Inflammatory macrophage (primary cell): ENCODE data around the gene NOVA2.
A peak's percentile ranks its signal among the peaks of the same experiment; 100 is the strongest.

Experiments used
- DNase-seq, 2 donors: peaks; one replicate each; pipeline ENCODE4 v3.0.0-alpha.2; 2020 to 2022

Gene NOVA2

GRCh38 chr19:45960595-45961235 is 12.9 kb downstream of the NOVA2 start:
- DNase-seq, result no peak

GRCh38 chr19:45959517-45960025 is 14.1 kb downstream of the NOVA2 start:
- DNase-seq, result no peak

DNA sequence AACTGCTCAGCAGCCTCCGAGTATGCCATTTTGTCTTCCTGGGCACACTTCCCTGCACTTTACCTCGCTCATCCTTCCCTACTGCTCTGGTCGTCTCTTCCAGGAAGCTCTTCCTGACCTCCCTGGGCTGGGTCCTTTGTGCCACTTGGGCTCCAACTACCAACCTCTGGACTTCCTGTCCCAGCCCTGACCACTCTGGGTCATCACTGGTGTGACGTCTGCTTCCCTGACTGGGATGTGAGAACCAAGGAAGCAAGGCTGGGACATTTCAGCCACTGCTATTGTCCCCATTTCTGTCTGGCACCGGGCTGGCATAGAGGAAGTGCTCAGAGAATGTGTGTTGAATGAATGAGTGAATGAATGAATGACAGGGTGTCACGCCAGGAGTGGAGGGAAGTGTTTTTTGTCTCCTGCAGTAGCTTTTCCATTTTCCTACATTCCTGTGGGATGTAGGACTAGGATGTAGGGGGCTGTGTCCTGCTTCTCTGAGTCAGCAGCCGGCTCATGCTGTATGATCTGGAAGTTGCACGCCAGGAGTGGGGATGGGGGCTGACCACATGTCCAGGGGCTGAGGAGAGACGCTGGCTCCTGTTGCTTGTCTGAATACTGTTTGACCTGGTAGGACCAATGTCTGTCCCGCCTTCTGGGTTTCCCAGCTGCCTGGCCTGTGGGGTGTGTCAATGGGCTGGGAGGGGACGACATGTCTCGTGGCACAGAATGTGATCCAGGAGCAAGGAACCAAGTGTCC is 14.7 kb downstream of the NOVA2 start:
- no peak for DNase-seq

DNA sequence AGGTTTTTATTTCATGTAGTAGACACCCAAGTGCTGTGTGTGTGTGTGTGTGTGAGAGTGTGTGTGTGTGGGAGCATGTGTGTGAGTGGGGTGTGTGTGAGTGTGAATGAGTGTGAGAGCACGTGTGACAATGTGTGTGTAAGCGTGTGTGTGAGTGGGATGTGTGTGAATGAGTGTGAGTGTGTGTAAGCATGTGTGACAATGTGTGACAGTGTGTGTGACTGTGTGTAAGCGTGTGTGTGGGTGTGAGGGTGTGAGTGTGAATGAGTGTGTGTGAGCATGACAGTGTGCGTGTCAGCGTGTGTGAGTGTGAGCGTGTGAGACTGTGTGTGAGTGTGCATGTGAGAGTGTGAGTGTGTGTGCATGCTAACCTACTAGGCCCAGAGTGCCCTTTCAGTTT is 15.3 kb downstream of the NOVA2 start:
- no peak for DNase-seq

GRCh38 chr19:45955905-45956608 is 17.6 kb downstream of the NOVA2 start:
- DNase-seq, result no peak

DNA sequence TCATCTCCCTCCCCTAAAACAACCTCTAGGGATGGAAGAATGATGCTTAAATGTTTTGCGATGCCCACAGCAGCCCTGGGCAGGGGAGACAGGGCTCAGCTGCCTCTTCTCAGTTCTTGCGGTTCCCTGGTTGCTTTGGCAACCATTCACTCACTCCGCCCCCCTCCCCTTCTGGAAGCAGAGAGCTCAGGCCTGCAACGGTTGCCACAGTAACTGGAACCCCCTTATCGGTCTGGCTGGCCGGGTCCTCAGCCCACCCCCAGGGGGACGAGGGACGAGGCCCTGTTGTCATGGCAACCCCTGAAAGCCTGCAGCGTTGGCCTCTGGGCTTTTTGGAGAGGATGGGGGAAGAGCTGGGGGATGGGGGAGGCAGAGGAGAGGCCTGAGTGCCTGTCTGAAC is 19.5 kb downstream of the NOVA2 start:
- DNase-seq, result no peak

GRCh38 chr19:45953676-45954075 is 20.0 kb downstream of the NOVA2 start:
- DNase-seq, result no peak

- DNase-seq, result peak; percentile 12 to 30
Observed at GRCh38 chr19:45952686-45953505, 20.8 kb downstream of the NOVA2 start.

GRCh38 chr19:45952341-45952685 is 21.4 kb downstream of the NOVA2 start:
- DNase-seq, result no peak

GRCh38 chr19:45947926-45948325 is 25.7 kb downstream of the NOVA2 start:
- DNase-seq, result no peak

- no peak for DNase-seq
Observed at GRCh38 chr19:45940515-45940805, 33.2 kb downstream of the NOVA2 start.

DNA sequence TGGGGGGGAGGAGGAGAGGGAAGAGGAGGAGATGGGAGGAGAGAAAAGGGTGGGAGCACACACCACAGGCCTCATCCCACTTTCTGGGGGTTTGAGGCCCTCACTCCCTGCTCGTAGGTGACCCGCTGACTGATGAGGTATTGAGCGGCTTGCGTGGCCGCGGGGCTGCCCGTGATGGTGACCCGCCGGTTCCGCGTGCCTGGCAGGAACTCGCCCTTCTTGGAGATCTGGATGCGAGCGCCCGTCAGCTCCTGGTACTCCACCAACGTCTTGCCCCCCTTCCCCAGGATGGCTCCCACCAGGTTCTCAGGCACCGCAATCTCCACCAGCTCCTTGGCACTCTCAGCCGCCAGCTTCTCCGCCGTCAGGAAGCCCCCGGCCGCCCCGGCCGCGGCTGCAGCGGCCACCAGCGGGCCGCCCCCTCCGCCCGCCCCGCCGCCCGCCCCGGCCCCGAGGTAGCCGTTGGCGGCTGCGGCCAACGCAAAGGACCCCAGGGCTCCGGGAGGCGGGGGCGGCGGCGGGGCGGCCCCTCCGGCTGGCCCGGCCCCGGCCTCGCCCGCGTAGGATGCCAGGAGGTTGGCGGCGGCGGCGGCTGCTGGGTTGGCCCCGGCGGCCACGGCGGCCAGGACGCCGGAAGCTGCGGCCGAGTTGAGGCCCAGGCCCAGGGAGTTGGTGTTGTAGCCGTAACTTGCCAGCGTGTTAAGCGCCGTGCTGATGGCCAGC is 33.7 kb downstream of the NOVA2 start:
- no peak for DNase-seq

DNA sequence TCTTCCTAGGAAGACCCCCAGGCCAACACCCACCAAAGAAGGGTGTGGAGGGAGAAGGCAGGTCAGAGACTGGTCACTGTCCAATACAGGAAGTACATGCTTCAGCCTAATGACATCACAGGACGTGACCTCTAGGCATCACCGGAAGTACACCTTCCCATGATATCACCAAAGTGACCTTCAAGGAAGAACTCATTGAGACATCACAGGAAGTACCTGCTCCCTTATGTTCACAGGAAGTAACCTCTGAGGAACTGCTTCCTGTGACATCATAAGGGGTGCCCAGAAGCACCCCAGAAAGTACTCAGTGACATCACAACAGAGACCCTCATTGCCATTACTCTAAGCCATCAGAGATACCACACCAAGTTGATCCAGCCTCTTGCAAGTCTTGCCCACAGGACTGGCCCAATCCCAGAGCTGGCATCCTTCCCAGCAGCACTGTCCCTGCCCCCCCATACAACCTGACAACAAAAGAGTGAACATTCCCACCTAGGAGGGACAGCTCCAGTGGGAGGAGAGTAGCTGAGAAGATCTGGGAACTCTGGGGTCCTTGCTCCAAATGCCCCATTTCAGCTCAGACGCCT is 34.8 kb downstream of the NOVA2 start:
- DNase-seq, result no peak

- no peak for DNase-seq
Observed at GRCh38 chr19:45935267-45935666, 38.4 kb downstream of the NOVA2 start.

GRCh38 chr19:45934551-45935230 is 39.0 kb downstream of the NOVA2 start:
- no peak for DNase-seq

- DNase-seq, result no peak
Observed at GRCh38 chr19:45933759-45934158, 39.9 kb downstream of the NOVA2 start.

DNA sequence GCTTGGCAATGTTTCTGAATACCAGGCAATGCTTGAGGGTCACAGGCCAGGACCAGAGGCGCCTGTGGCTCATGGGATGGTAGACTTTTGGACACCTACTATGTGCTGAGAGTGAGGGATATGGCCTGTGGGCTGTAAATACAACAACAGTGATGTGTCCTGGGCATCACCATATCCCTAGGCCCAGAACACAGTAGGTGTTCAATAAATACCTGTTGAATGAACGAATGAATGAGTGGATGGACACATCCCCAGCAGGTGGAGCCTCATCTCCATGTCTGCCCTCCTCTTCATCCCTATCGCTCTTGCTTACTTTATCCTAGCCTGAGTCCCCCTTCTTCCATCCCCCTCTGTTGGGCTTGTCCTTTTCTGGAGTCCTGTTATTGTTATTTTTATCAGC is 42.6 kb downstream of the NOVA2 start:
- no peak for DNase-seq

DNA sequence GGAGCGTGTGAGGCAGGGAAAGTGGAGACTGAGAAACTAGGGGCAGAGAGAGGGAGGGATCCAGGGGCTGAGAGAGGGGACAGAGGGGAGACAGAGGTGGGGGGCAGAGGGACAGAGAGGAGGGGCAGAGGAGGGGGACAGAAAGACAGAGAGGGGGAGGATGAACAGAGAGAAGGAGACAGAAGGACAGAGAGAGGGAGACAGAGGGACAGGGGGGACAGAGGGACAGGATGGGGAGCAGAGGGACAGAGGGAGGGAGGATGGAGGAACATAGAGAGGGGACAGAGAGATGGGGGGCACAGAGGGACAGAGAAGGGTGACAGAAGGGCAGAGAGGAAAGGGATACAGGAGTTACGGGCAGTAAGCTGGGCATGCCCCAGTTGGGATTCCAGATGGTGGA is 44.4 kb downstream of the NOVA2 start:
- DNase-seq, result no peak

DNA sequence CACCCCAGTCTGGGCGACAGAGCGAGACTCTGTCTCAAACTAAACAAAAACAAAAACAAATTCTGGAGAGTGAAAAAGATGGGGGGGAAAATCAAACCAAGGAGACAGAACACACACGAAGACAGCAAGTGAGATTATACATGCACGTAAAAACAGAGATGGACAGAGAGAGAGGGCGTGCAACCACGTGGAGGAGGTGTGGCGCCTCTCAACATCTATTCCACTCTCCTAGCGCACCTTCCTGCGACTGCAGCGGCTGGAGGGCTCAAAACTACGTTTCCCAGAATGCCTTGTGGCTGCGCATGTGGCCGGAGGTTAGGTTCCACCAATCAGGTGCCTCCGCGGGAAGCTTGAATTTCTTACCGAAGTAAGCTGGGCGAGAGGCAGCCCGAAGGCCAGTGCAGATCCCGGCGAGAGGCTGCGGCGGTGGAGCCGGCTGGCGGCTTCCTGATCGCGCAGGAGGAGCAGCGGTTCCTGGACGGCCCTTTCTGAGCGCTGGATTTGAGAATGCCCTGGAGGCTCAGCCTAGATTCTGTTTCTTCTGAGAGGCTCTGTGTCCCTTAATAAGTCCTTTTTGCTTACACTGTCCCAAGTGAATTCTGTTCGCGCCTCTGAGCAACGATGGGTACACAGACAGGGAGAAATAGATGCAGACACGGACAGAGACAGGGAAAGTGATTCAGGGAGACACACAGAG is 46.0 kb downstream of the NOVA2 start:
- DNase-seq, result peak; percentile 88 to 94

GRCh38 chr19:45924891-45925447 is 48.7 kb downstream of the NOVA2 start:
- DNase-seq, result no peak
